HepG2 (cell line): ENCODE data around the gene CKMT2. TPM values are rescaled to one million over a fixed set of nuclear protein-coding genes. Genes with fewer than 3 reads are reported as not detected.

Experiments used
- ATF7 ChIP-seq, 2 experiments: fragments of 450-650 bp in 1 of 2; sonication (generic) in 1 of 2; formaldehyde crosslinking in 1 of 2; IDR thresholded peaks; 2 replicates each; pipeline versions ENCODE4 v1.4.0 to v1.6.1; 2016 to 2020; ENCODE audit warnings: antibody characterized with exemption in 1 of 2, mild to moderate bottlenecking in 1 of 2, missing genetic modification reagents in 1 of 2
- EHMT2 ChIP-seq: fragments of 200-600 bp; sonication (generic); IDR thresholded peaks from 2 replicates; pipeline ENCODE4 v1.7.0; 2017; ENCODE audit warnings: antibody characterized with exemption, low read depth, low read length, borderline replicate concordance
- ETS1 ChIP-seq: sonication (generic); formaldehyde crosslinking; IDR thresholded peaks from 2 replicates; pipeline ENCODE4 v1.4.0; 2020; ENCODE audit warnings: missing genetic modification reagents
- GABPB1 ChIP-seq: IDR thresholded peaks from 2 replicates; pipeline ENCODE4 v1.6.1; 2016; ENCODE audit warnings: mild to moderate bottlenecking, missing genetic modification reagents, moderate library complexity, missing compliant biosample characterization
- HNF4G ChIP-seq, 2 experiments: sonication (generic) in 1 of 2; formaldehyde crosslinking in 1 of 2; IDR thresholded peaks; 2 replicates each; pipeline versions ENCODE4 v1.4.0 to v1.6.1; 2011 to 2020; ENCODE audit warnings: borderline replicate concordance in 2 of 2, low read depth in 2 of 2, mild to moderate bottlenecking in 2 of 2, low read length in 1 of 2, missing genetic modification reagents in 1 of 2, moderate library complexity in 1 of 2
- JUNB ChIP-seq: sonication (generic); formaldehyde crosslinking; IDR thresholded peaks from 2 replicates; pipeline ENCODE4 v1.8.0; 2022; ENCODE audit warnings: missing genetic modification reagents, mild to moderate bottlenecking, borderline replicate concordance
- MAZ ChIP-seq, 2 experiments: sonication (generic) in 1 of 2; formaldehyde crosslinking in 1 of 2; IDR thresholded peaks; 2 replicates each; pipeline versions ENCODE4 v1.5.0 to v1.6.1; 2012 to 2020; ENCODE audit warnings: low read depth in 2 of 2, mild to moderate bottlenecking in 2 of 2, borderline replicate concordance in 1 of 2, improper control_type of control experiment in 1 of 2, low read length in 1 of 2, missing genetic modification reagents in 1 of 2, moderate library complexity in 1 of 2
- MTF1 ChIP-seq: sonication (generic); formaldehyde crosslinking; IDR thresholded peaks from 2 replicates; pipeline ENCODE4 v1.5.0; 2020; ENCODE audit warnings: missing genetic modification reagents
- ONECUT2 ChIP-seq: sonication (generic); formaldehyde crosslinking; IDR thresholded peaks from 2 replicates; pipeline ENCODE4 v1.4.0; 2020; ENCODE audit warnings: missing genetic modification reagents
- PITX1 ChIP-seq: sonication (generic); formaldehyde crosslinking; IDR thresholded peaks from 2 replicates; pipeline ENCODE4 v1.5.1; 2020; ENCODE audit warnings: mild to moderate bottlenecking, missing genetic modification reagents
- SALL1 ChIP-seq: sonication (generic); formaldehyde crosslinking; IDR thresholded peaks from 2 replicates; pipeline ENCODE4 v1.8.0; 2022; ENCODE audit warnings: mild to moderate bottlenecking, missing genetic modification reagents
- WIZ ChIP-seq: sonication (generic); formaldehyde crosslinking; IDR thresholded peaks from 2 replicates; pipeline ENCODE4 v1.5.1; 2020; ENCODE audit warnings: mild to moderate bottlenecking, missing genetic modification reagents
- ZBTB38 ChIP-seq: sonication (generic); formaldehyde crosslinking; IDR thresholded peaks from 2 replicates; pipeline ENCODE4 v1.5.1; 2020; ENCODE audit warnings: mild to moderate bottlenecking, missing genetic modification reagents
- ZNF3 ChIP-seq: IDR thresholded peaks from 2 replicates; pipeline ENCODE4 v1.7.0; 2017; ENCODE audit warnings: inconsistent platforms
- ZNF350 ChIP-seq: sonication (generic); formaldehyde crosslinking; IDR thresholded peaks from 2 replicates; pipeline ENCODE4 v1.4.0; 2020; ENCODE audit warnings: mild to moderate bottlenecking, low read depth, missing genetic modification reagents, borderline replicate concordance
- ZNF746 ChIP-seq: sonication (generic); formaldehyde crosslinking; IDR thresholded peaks from 2 replicates; pipeline ENCODE4 v1.8.0; 2022; ENCODE audit warnings: mild to moderate bottlenecking, missing genetic modification reagents
- polyA plus RNA-seq, 8 experiments: library from polyadenylated mRNA; depleted of rRNA in 3 of 8; stranded (reverse) in 7 of 8; unstranded in 1 of 8; fragments of >200 nt; fragmentation: Illumina TruSeq in 4 of 8; extraction: Trizol in 4 of 8; gene quantifications; 2 replicates each; pipeline versions ENCODE4 v1.2.1 to v1.2.3, GENCODE V29; 2011 to 2016; ENCODE audit warnings: low read depth in 4 of 8, missing spikeins in 1 of 8, mixed read lengths in 1 of 8; ENCODE audit not compliant: insufficient read depth in 1 of 8
- total RNA-seq, 5 experiments: library from RNA; depleted of rRNA; stranded (reverse); fragments of >200 nt; fragmentation: Illumina TruSeq; extraction: Trizol; gene quantifications; 2 replicates each; pipeline ENCODE4 v1.2.3, GENCODE V29; 2016; ENCODE audit warnings: low read depth in 1 of 5
- TF ChIP-seq, protein P1 (sequence below): sonication (generic); formaldehyde crosslinking; conservative IDR thresholded peaks from 2 replicates; pipeline ENCODE4 v1.4.0; 2020; ENCODE audit warnings: missing genetic modification reagents
- TF ChIP-seq, protein P2 (sequence below): sonication (generic); formaldehyde crosslinking; IDR thresholded peaks from 2 replicates; pipeline ENCODE4 v1.8.1; 2023; ENCODE audit warnings: mild to moderate bottlenecking, missing genetic modification reagents, borderline replicate concordance
- TF ChIP-seq, protein P3 (sequence below): IDR thresholded peaks from 2 replicates; pipeline ENCODE4 v1.6.1; 2018; ENCODE audit warnings: missing genetic modification reagents, mild to moderate bottlenecking, missing compliant biosample characterization

Gene CKMT2
- total and polyA plus RNA-seq, 2 of the 13 experiments (the other 11 are each of a cell fraction or from before 2014, with no cell fraction given), result 1.2 to 8.8 TPM

DNA sequence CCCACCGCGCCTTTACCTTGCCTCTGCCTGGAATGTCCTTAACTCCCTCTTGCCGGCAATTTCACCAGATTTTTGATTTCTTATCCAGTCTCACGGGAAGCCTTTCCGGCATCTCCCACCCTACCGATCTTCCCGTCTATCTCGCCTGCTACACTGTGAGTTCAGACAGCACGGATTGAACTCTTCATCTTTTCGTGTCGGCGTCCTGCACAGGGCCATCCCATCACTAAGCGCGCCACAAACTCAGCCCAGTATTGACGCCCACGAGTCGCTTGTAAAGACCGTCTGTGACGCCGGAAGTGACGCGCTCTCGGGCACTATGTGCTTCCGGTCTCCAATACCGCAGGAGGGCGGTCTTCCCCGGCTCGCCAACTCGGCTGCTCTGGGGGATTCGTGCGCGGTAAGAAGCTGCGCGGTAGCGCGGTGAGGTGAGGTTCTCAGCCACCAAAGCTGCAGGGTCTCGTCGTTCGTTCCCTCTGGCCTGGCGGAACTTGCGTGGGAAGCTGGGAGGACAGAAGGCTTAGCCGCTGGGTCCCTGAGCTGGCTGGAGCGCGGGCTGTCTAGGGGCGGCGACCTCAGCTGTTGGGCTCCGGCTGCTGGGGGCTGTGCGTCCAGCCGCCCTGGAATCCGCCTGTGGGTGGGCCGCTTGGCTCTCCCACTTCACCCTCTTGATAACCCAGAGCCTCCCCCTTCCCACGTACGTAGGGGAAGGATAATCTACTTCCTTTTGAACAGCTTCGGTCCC is 68.3 kb downstream of the CKMT2 start, which contains the start of gene ZCCHC9 (continued):
- TF ChIP-seq, protein P1, sequence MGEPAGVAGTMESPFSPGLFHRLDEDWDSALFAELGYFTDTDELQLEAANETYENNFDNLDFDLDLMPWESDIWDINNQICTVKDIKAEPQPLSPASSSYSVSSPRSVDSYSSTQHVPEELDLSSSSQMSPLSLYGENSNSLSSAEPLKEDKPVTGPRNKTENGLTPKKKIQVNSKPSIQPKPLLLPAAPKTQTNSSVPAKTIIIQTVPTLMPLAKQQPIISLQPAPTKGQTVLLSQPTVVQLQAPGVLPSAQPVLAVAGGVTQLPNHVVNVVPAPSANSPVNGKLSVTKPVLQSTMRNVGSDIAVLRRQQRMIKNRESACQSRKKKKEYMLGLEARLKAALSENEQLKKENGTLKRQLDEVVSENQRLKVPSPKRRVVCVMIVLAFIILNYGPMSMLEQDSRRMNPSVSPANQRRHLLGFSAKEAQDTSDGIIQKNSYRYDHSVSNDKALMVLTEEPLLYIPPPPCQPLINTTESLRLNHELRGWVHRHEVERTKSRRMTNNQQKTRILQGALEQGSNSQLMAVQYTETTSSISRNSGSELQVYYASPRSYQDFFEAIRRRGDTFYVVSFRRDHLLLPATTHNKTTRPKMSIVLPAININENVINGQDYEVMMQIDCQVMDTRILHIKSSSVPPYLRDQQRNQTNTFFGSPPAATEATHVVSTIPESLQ (CRISPR knock-in tag), result 0 out of 2 replicates have a peak, but pooled peaks have one; percentile 39
- TF ChIP-seq ZBTB38 (CRISPR knock-in tag) (peak; percentile 78), HNF4G (IDR thresholded peaks at IDR 0.05; ENCODE audit: borderline replicate concordance, low read depth, low read length) (no peak), HNF4G (CRISPR knock-in tag; IDR thresholded peaks at IDR 0.05; ENCODE audit: borderline replicate concordance, low read depth) (0 out of 2 replicates have a peak, but pooled peaks have one; percentile 22), JUNB (CRISPR knock-in tag) (no peak), PITX1 (CRISPR knock-in tag) (peak; percentile 82), ZNF3 (CRISPR knock-in tag) (no peak), MAZ (IDR thresholded peaks at IDR 0.05; ENCODE audit: borderline replicate concordance, low read depth, low read length) (no peak; the same call in 1 of the 2 replicates), MAZ (CRISPR knock-in tag; IDR thresholded peaks at IDR 0.05; ENCODE audit: low read depth) (peak; percentile 77), EHMT2 (no peak), ONECUT2 (CRISPR knock-in tag) (0 out of 2 replicates have a peak, but pooled peaks have one; percentile 29), SALL1 (CRISPR knock-in tag) (peak; percentile 91), GABPB1 (CRISPR knock-in tag) (peak; percentile 99), ZNF350 (CRISPR knock-in tag) (peak; percentile 88; the same call in 1 of the 2 replicates), WIZ (CRISPR knock-in tag) (no peak), ZNF746 (CRISPR knock-in tag) (no peak), ATF7 (IDR thresholded peaks at IDR 0.05) (no peak), ATF7 (CRISPR knock-in tag; IDR thresholded peaks at IDR 0.05) (no peak), MTF1 (no peak), ETS1 (no peak)
- TF ChIP-seq, protein P2, sequence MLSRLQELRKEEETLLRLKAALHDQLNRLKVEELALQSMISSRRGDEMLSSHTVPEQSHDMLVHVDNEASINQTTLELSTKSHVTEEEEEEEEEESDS (CRISPR knock-in tag), result no peak
- TF ChIP-seq, protein P3, sequence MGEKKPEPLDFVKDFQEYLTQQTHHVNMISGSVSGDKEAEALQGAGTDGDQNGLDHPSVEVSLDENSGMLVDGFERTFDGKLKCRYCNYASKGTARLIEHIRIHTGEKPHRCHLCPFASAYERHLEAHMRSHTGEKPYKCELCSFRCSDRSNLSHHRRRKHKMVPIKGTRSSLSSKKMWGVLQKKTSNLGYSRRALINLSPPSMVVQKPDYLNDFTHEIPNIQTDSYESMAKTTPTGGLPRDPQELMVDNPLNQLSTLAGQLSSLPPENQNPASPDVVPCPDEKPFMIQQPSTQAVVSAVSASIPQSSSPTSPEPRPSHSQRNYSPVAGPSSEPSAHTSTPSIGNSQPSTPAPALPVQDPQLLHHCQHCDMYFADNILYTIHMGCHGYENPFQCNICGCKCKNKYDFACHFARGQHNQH (CRISPR knock-in tag), result peak; percentile 77; the same call in 1 of the 2 replicates
